ENCODE data around the gene CCDC121.
"Not testable (repeated sequence)": the region's sequence is repeated elsewhere in the genome, so short reads cannot be mapped to it uniquely, and the experiment has no call there.

The CCDC121 gene

GRCh38 chr2:27630257-27630656 lies 1.4 kb upstream of the CCDC121 start:
- H3K4me3 ChIP-seq (ENCODE audit: low read depth in 1 of 2, low read length in 2 of 2); H3K9me3 ChIP-seq (ENCODE audit: control insufficient read depth in 1 of 2, low read length in 2 of 2); H3K27me3 ChIP-seq (ENCODE audit: low read depth, low read length); H3K27ac ChIP-seq (ENCODE audit: low read length): not testable (repeated sequence)
- peaks cover 11 to 23% of the 10 kb centered on the region in 2 donors for H3K4me1 ChIP-seq (ENCODE audit: control insufficient read depth in 1 of 2, insufficient read depth in 2 of 2, low read length in 2 of 2)
- peaks cover 25 to 39% of the 10 kb centered on the region in 2 donors for H3K36me3 ChIP-seq (ENCODE audit: control insufficient read depth in 1 of 2, insufficient read depth in 2 of 2, low read length in 2 of 2)

GRCh38 chr2:27627963-27628766 lies 647 bp downstream of the CCDC121 start:
- H3K4me1 ChIP-seq (ENCODE audit: control insufficient read depth in 1 of 2, insufficient read depth in 2 of 2, low read length in 2 of 2), result peaks cover 11 to 24% of the 10 kb centered on the region in 2 donors
- H3K36me3 ChIP-seq (ENCODE audit: control insufficient read depth in 1 of 2, insufficient read depth in 2 of 2, low read length in 2 of 2), result peaks cover 24 to 29% of the 10 kb centered on the region in 2 donors
- H3K4me3 ChIP-seq (ENCODE audit: low read depth in 1 of 2, low read length in 2 of 2), result peak overlapping the region; percentile 91 to 97
- no peaks in the 10 kb centered on the region for H3K9me3 ChIP-seq (ENCODE audit: control insufficient read depth in 1 of 2, low read length in 2 of 2)
- H3K27me3 ChIP-seq (ENCODE audit: low read depth, low read length), result no peaks in the 10 kb centered on the region
- peak overlapping the region; percentile 88 for H3K27ac ChIP-seq (ENCODE audit: low read length)

- H3K27ac ChIP-seq (ENCODE audit: low read length); H3K27me3 ChIP-seq (ENCODE audit: low read depth, low read length); H3K4me3 ChIP-seq (ENCODE audit: low read depth in 1 of 2, low read length in 2 of 2); H3K9me3 ChIP-seq (ENCODE audit: control insufficient read depth in 1 of 2, low read length in 2 of 2): not testable (repeated sequence)
- Histone ChIP-seq H3K4me1 (ENCODE audit: control insufficient read depth in 1 of 2, insufficient read depth in 2 of 2, low read length in 2 of 2) (peaks cover 11 to 29% of the 10 kb centered on the region in 2 donors), H3K36me3 (ENCODE audit: control insufficient read depth in 1 of 2, insufficient read depth in 2 of 2, low read length in 2 of 2) (peaks cover 28 to 39% of the 10 kb centered on the region in 2 donors)
Observed at GRCh38 chr2:27626921-27627320, 1.9 kb downstream of the CCDC121 start.

- H3K4me3 ChIP-seq (ENCODE audit: low read depth in 1 of 2, low read length in 2 of 2); H3K27ac ChIP-seq (ENCODE audit: low read length); H3K9me3 ChIP-seq (ENCODE audit: control insufficient read depth in 1 of 2, low read length in 2 of 2); H3K27me3 ChIP-seq (ENCODE audit: low read depth, low read length): not testable (repeated sequence)
- Histone ChIP-seq H3K36me3 (ENCODE audit: control insufficient read depth in 1 of 2, insufficient read depth in 2 of 2, low read length in 2 of 2) (peaks cover 31 to 39% of the 10 kb centered on the region in 2 donors), H3K4me1 (ENCODE audit: control insufficient read depth in 1 of 2, insufficient read depth in 2 of 2, low read length in 2 of 2) (peaks cover 11 to 29% of the 10 kb centered on the region in 2 donors)
Observed at GRCh38 chr2:27626323-27626722, 2.5 kb downstream of the CCDC121 start.

- H3K9me3 ChIP-seq (ENCODE audit: control insufficient read depth in 1 of 2, low read length in 2 of 2), result no peaks in the 10 kb centered on the region
- H3K27me3 ChIP-seq (ENCODE audit: low read depth, low read length), result no peaks in the 10 kb centered on the region
- H3K4me3 ChIP-seq (ENCODE audit: low read depth in 1 of 2, low read length in 2 of 2), result no peak overlapping the region
- H3K36me3 ChIP-seq (ENCODE audit: control insufficient read depth in 1 of 2, insufficient read depth in 2 of 2, low read length in 2 of 2), result peaks cover 36 to 40% of the 10 kb centered on the region in 2 donors
- no peak overlapping the region for H3K27ac ChIP-seq (ENCODE audit: low read length)
- peaks cover 11 to 27% of the 10 kb centered on the region in 2 donors for H3K4me1 ChIP-seq (ENCODE audit: control insufficient read depth in 1 of 2, insufficient read depth in 2 of 2, low read length in 2 of 2)
Observed at GRCh38 chr2:27624943-27625342, 3.9 kb downstream of the CCDC121 start.

GRCh38 chr2:27622921-27623384 lies 5.9 kb downstream of the CCDC121 start:
- Histone ChIP-seq H3K9me3 (ENCODE audit: control insufficient read depth in 1 of 2, low read length in 2 of 2) (no peaks in the 10 kb centered on the region), H3K4me3 (ENCODE audit: low read depth in 1 of 2, low read length in 2 of 2) (no peak overlapping the region), H3K4me1 (ENCODE audit: control insufficient read depth in 1 of 2, insufficient read depth in 2 of 2, low read length in 2 of 2) (peaks cover 3 to 16% of the 10 kb centered on the region in 2 donors), H3K27me3 (ENCODE audit: low read depth, low read length) (no peaks in the 10 kb centered on the region), H3K36me3 (ENCODE audit: control insufficient read depth in 1 of 2, insufficient read depth in 2 of 2, low read length in 2 of 2) (peaks cover 40 to 57% of the 10 kb centered on the region in 2 donors), H3K27ac (ENCODE audit: low read length) (no peak overlapping the region)

GRCh38 chr2:27621524-27621923 lies 7.3 kb downstream of the CCDC121 start:
- no peaks in the 10 kb centered on the region for H3K9me3 ChIP-seq (ENCODE audit: control insufficient read depth in 1 of 2, low read length in 2 of 2)
- no peaks in the 10 kb centered on the region for H3K27me3 ChIP-seq (ENCODE audit: low read depth, low read length)
- H3K4me1 ChIP-seq (ENCODE audit: control insufficient read depth in 1 of 2, insufficient read depth in 2 of 2, low read length in 2 of 2), result peaks cover 0 to 11% of the 10 kb centered on the region in 2 donors
- no peak overlapping the region for H3K27ac ChIP-seq (ENCODE audit: low read length)
- no peak overlapping the region for H3K4me3 ChIP-seq (ENCODE audit: low read depth in 1 of 2, low read length in 2 of 2)
- peaks cover 50 to 72% of the 10 kb centered on the region in 2 donors for H3K36me3 ChIP-seq (ENCODE audit: control insufficient read depth in 1 of 2, insufficient read depth in 2 of 2, low read length in 2 of 2)

- Histone ChIP-seq H3K4me1 (ENCODE audit: control insufficient read depth in 1 of 2, insufficient read depth in 2 of 2, low read length in 2 of 2) (no peaks in the 10 kb centered on the region), H3K27ac (ENCODE audit: low read length) (no peak overlapping the region), H3K4me3 (ENCODE audit: low read depth in 1 of 2, low read length in 2 of 2) (no peak overlapping the region), H3K9me3 (ENCODE audit: control insufficient read depth in 1 of 2, low read length in 2 of 2) (no peaks in the 10 kb centered on the region), H3K36me3 (ENCODE audit: control insufficient read depth in 1 of 2, insufficient read depth in 2 of 2, low read length in 2 of 2) (peaks cover 41 to 59% of the 10 kb centered on the region in 2 donors), H3K27me3 (ENCODE audit: low read depth, low read length) (no peaks in the 10 kb centered on the region)
Observed at GRCh38 chr2:27615316-27615715, 13.5 kb downstream of the CCDC121 start.

- Histone ChIP-seq H3K27me3 (ENCODE audit: low read depth, low read length) (no peaks in the 10 kb centered on the region), H3K36me3 (ENCODE audit: control insufficient read depth in 1 of 2, insufficient read depth in 2 of 2, low read length in 2 of 2) (peaks cover 39 to 55% of the 10 kb centered on the region in 2 donors), H3K4me1 (ENCODE audit: control insufficient read depth in 1 of 2, insufficient read depth in 2 of 2, low read length in 2 of 2) (no peaks in the 10 kb centered on the region), H3K9me3 (ENCODE audit: control insufficient read depth in 1 of 2, low read length in 2 of 2) (no peaks in the 10 kb centered on the region), H3K4me3 (ENCODE audit: low read depth in 1 of 2, low read length in 2 of 2) (no peak overlapping the region), H3K27ac (ENCODE audit: low read length) (no peak overlapping the region)
Observed at GRCh38 chr2:27613985-27614384, 14.8 kb downstream of the CCDC121 start.

GRCh38 chr2:27606611-27607010 lies 22.2 kb downstream of the CCDC121 start:
- Histone ChIP-seq H3K27ac (ENCODE audit: low read length) (no peak overlapping the region), H3K36me3 (ENCODE audit: control insufficient read depth in 1 of 2, insufficient read depth in 2 of 2, low read length in 2 of 2) (peaks cover 30 to 74% of the 10 kb centered on the region in 2 donors), H3K4me3 (ENCODE audit: low read depth in 1 of 2, low read length in 2 of 2) (no peak overlapping the region), H3K4me1 (ENCODE audit: control insufficient read depth in 1 of 2, insufficient read depth in 2 of 2, low read length in 2 of 2) (no peaks in the 10 kb centered on the region), H3K27me3 (ENCODE audit: low read depth, low read length) (no peaks in the 10 kb centered on the region), H3K9me3 (ENCODE audit: control insufficient read depth in 1 of 2, low read length in 2 of 2) (no peaks in the 10 kb centered on the region)

- peaks cover 19 to 22% of the 10 kb centered on the region in 2 donors for H3K36me3 ChIP-seq (ENCODE audit: control insufficient read depth in 1 of 2, insufficient read depth in 2 of 2, low read length in 2 of 2)
- H3K9me3 ChIP-seq (ENCODE audit: control insufficient read depth in 1 of 2, low read length in 2 of 2), result peaks cover 0 to 4% of the 10 kb centered on the region in 2 donors
- no peak overlapping the region for H3K4me3 ChIP-seq (ENCODE audit: low read depth in 1 of 2, low read length in 2 of 2)
- H3K4me1 ChIP-seq (ENCODE audit: control insufficient read depth in 1 of 2, insufficient read depth in 2 of 2, low read length in 2 of 2), result no peaks in the 10 kb centered on the region
- no peak overlapping the region for H3K27ac ChIP-seq (ENCODE audit: low read length)
- H3K27me3 ChIP-seq (ENCODE audit: low read depth, low read length), result no peaks in the 10 kb centered on the region
Observed at GRCh38 chr2:27596627-27597026, 32.2 kb downstream of the CCDC121 start.
